ENCODE measurements around the gene CCDC39. TPM values are rescaled to one million over a fixed set of nuclear protein-coding genes. Genes with fewer than 3 reads are reported as not detected.

CCDC39 gene
- polyA plus RNA-seq, 2 of the 4 experiments (the other 2 are of a cell fraction) = not detected

DNA sequence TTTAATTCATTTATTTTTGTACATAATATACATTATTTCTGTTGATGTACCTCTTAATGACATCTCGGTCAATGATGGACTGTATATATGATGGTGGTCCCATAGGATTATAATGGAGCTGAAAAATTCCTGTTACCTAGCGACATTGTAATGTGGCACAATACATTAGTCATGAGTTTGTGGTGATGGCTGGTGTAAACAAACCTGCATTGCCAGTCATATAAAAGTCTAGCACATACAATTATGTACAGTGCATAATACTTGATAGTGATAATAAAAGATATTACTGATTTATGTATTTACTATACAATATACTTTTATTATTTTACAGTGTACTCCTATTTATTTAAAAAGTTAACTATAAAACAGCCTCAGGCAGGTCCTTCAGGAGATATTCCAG is 62.2 kb downstream of the CCDC39 start:
- POLR2A ChIA-PET = no interaction called here
- DNase-seq (ENCODE audit: low read depth in 1 of 2, low spot score in 1 of 2) = no peak
- FAIRE-seq = no peak
- TF ChIP-seq PBX3 (IDR thresholded peaks at IDR 0.05) (no peak), SMC3 (IDR thresholded peaks at IDR 0.05) (no peak), HMGXB4 (CRISPR knock-in tag; IDR thresholded peaks at IDR 0.05; ENCODE audit: borderline replicate concordance) (no peak), BHLHE40 (IDR thresholded peaks at IDR 0.05; ENCODE audit: low read depth, low read length) (no peak), EHMT2 (IDR thresholded peaks at IDR 0.05; ENCODE audit: low read depth) (no peak), NFE2L2 (conservative IDR thresholded peaks at IDR 0.05; ENCODE audit: low read length) (no peak), RCOR1 (IDR thresholded peaks at IDR 0.05; ENCODE audit: low read depth, low read length) (no peak), RARB (CRISPR knock-in tag; IDR thresholded peaks at IDR 0.05) (no peak), JUNB (IDR thresholded peaks at IDR 0.05) (no peak), CHD4 (IDR thresholded peaks at IDR 0.05; ENCODE audit: borderline replicate concordance) (no peak), HDAC2 (IDR thresholded peaks at IDR 0.05) (no peak), HOXA7 (CRISPR knock-in tag; IDR thresholded peaks at IDR 0.05) (no peak), KDM1A (IDR thresholded peaks at IDR 0.05; ENCODE audit: low read depth) (no peak), NR3C1 (IDR thresholded peaks at IDR 0.05) (no peak), HEYL (CRISPR knock-in tag; IDR thresholded peaks at IDR 0.05) (no peak), FOSL2 (IDR thresholded peaks at IDR 0.05) (no peak), FOSL2 (CRISPR knock-in tag; IDR thresholded peaks at IDR 0.05) (no peak)
- TF ChIP-seq, protein P1, sequence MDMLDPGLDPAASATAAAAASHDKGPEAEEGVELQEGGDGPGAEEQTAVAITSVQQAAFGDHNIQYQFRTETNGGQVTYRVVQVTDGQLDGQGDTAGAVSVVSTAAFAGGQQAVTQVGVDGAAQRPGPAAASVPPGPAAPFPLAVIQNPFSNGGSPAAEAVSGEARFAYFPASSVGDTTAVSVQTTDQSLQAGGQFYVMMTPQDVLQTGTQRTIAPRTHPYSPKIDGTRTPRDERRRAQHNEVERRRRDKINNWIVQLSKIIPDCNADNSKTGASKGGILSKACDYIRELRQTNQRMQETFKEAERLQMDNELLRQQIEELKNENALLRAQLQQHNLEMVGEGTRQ (IDR thresholded peaks at IDR 0.05) = no peak
- TF ChIP-seq, protein P2, sequence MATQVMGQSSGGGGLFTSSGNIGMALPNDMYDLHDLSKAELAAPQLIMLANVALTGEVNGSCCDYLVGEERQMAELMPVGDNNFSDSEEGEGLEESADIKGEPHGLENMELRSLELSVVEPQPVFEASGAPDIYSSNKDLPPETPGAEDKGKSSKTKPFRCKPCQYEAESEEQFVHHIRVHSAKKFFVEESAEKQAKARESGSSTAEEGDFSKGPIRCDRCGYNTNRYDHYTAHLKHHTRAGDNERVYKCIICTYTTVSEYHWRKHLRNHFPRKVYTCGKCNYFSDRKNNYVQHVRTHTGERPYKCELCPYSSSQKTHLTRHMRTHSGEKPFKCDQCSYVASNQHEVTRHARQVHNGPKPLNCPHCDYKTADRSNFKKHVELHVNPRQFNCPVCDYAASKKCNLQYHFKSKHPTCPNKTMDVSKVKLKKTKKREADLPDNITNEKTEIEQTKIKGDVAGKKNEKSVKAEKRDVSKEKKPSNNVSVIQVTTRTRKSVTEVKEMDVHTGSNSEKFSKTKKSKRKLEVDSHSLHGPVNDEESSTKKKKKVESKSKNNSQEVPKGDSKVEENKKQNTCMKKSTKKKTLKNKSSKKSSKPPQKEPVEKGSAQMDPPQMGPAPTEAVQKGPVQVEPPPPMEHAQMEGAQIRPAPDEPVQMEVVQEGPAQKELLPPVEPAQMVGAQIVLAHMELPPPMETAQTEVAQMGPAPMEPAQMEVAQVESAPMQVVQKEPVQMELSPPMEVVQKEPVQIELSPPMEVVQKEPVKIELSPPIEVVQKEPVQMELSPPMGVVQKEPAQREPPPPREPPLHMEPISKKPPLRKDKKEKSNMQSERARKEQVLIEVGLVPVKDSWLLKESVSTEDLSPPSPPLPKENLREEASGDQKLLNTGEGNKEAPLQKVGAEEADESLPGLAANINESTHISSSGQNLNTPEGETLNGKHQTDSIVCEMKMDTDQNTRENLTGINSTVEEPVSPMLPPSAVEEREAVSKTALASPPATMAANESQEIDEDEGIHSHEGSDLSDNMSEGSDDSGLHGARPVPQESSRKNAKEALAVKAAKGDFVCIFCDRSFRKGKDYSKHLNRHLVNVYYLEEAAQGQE (IDR thresholded peaks at IDR 0.05) = no peak
- TF ChIP-seq, protein P3, sequence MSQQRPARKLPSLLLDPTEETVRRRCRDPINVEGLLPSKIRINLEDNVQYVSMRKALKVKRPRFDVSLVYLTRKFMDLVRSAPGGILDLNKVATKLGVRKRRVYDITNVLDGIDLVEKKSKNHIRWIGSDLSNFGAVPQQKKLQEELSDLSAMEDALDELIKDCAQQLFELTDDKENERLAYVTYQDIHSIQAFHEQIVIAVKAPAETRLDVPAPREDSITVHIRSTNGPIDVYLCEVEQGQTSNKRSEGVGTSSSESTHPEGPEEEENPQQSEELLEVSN (IDR thresholded peaks at IDR 0.05; ENCODE audit: borderline replicate concordance, low read depth) = no peak
- Histone ChIP-seq H3K4me3 (no peak overlapping the region), H3K4me1 (no peaks in the 10 kb centered on the region), H3K4me2 (no peak overlapping the region), H3K9me3 (no peaks in the 10 kb centered on the region), H3K27ac (no peak overlapping the region)
- CTCF ChIA-PET = no interaction called here
- no peak for ATAC-seq
- 96% methylated on average over 2 of the region's 2 CpGs for WGBS (ENCODE audit: missing lambda C conversion rate)

- CTCF ChIA-PET = no interaction called here
- DNase-seq (ENCODE audit: low read depth in 1 of 2, low spot score in 1 of 2) = no peak
- POLR2A ChIA-PET = interaction anchor here (1.4 kb wide), 1 partner anchor 14 kb away, joined by 3 read pairs; the partner anchor contains the start of gene TTC14
- no peak for FAIRE-seq
- no peak for ATAC-seq
- Histone ChIP-seq H3K4me2 (no peak overlapping the region), H3K4me3 (no peak overlapping the region), H3K27ac (no peak overlapping the region), H3K4me1 (no peaks in the 10 kb centered on the region), H3K9me3 (no peaks in the 10 kb centered on the region)
- WGBS (ENCODE audit: missing lambda C conversion rate) = 90% methylated on average over 3 of the region's 3 CpGs
- TF ChIP-seq HOXB5 (CRISPR knock-in tag; IDR thresholded peaks at IDR 0.05) (no peak), RCOR1 (IDR thresholded peaks at IDR 0.05; ENCODE audit: low read depth, low read length) (no peak), HOXA7 (CRISPR knock-in tag; IDR thresholded peaks at IDR 0.05) (no peak), KDM1A (IDR thresholded peaks at IDR 0.05; ENCODE audit: low read depth) (no peak), HDAC2 (IDR thresholded peaks at IDR 0.05) (no peak), RAD21 (conservative IDR thresholded peaks at IDR 0.05 in 1 of 2, IDR thresholded peaks at IDR 0.05 in 1 of 2) (no peak), ESRRA (IDR thresholded peaks at IDR 0.05; ENCODE audit: borderline replicate concordance, low read length) (no peak), ZSCAN20 (CRISPR knock-in tag; IDR thresholded peaks at IDR 0.05) (no peak), CBX8 (IDR thresholded peaks at IDR 0.05) (no peak), TP53 (CRISPR knock-in tag; IDR thresholded peaks at IDR 0.05) (no peak), ZFP36 (IDR thresholded peaks at IDR 0.05; ENCODE audit: borderline replicate concordance, partially characterized antibody) (no peak), KDM5A (IDR thresholded peaks at IDR 0.05) (no peak), JUN (IDR thresholded peaks at IDR 0.05) (no peak), ZC3H11A (IDR thresholded peaks at IDR 0.05) (no peak)
- TF ChIP-seq, protein P4, sequence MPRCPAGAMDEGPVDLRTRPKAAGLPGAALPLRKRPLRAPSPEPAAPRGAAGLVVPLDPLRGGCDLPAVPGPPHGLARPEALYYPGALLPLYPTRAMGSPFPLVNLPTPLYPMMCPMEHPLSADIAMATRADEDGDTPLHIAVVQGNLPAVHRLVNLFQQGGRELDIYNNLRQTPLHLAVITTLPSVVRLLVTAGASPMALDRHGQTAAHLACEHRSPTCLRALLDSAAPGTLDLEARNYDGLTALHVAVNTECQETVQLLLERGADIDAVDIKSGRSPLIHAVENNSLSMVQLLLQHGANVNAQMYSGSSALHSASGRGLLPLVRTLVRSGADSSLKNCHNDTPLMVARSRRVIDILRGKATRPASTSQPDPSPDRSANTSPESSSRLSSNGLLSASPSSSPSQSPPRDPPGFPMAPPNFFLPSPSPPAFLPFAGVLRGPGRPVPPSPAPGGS (IDR thresholded peaks at IDR 0.05) = no peak
- TF ChIP-seq, protein P5, sequence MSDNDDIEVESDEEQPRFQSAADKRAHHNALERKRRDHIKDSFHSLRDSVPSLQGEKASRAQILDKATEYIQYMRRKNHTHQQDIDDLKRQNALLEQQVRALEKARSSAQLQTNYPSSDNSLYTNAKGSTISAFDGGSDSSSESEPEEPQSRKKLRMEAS (IDR thresholded peaks at IDR 0.05) = no peak
Measured at GRCh38 chr3:180615954-180616353, 63.3 kb downstream of the CCDC39 start.
